SK-MEL-5 (cell line): Measurements from ENCODE around the gene FER1L5. TPM values are rescaled to one million over a fixed set of nuclear protein-coding genes. Genes with fewer than 3 reads are reported as not detected.
A peak's percentile ranks its signal among the peaks of the same experiment; 100 is the strongest.

ENCODE experiments used
- DNase-seq: peaks from one replicate; pipeline ENCODE4 v3.0.0-alpha.2; 2016; ENCODE audit warnings: low read depth, low spot score
- in situ Hi-C: cut with HindIII; loops from 2 replicates; pipeline ENCODE4 v1.10.0; 2016; ENCODE audit warnings: low sequenced_read_pairs, high pct_unique_total_duplicates, low pct_unique_long_range_greater_than_20kb
- polyA plus RNA-seq, 2 experiments: library from polyadenylated mRNA; depleted of rRNA; stranded (reverse); fragments of >200 nt; gene quantifications; 2 replicates each; pipeline ENCODE4 v1.2.3, GENCODE V29; 2015
- total RNA-seq: library from RNA; depleted of rRNA; stranded (reverse); fragments of >200 nt; shearing (Covaris generic); gene quantifications from 2 replicates; pipeline ENCODE4 v1.2.3, GENCODE V29; 2014; rRNA removed

FER1L5 gene
- not detected in 2 replicates for total RNA-seq
- polyA plus RNA-seq (2015; cell fraction: cytosol; rRNA removed): not detected in 2 replicates
- not detected in 2 replicates for polyA plus RNA-seq (2015; cell fraction: nucleus; rRNA removed)

DNA sequence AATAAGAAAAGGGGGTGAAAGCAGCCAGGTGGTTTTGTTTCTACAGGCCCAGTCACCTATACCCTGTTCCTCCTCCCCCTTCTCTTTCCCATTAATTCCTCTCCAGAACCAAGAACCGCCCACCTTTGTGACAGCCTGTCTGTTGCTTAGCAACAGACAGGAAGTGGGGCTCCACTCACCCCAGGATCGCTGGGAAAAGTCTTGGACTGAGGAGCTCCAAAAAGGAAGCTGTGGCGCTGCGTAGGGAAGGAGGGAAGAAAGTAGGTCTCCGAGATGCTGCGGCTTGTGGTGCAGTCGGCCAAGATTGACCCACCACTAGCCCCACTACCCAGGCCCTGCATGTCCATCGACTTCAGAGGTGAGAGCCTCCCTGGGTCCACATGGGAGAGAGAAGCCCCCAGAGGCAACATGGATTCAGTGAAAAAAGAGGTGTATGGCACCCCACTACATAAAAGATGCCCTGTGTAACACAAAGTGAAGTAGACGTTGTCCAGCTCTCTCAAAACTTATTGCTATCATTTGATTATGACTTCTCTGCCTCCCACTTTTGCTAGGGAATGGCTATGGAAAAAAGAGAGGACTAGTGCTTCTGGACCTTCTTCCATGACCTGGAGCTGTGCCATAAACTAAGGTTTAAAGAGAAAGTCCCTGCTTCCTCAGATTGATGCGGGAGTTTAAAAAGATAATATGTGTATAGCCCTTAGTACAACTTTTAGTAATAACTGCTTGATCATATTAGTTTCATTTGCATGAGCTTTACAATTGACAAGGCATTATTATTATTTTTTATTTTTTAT lies at the start of gene FER1L5:
FER1L5 (plus strand) TSS at position 201 of the 797 bp plus-strand sequence; CDS start at position 274, 73 bp downstream.
- in situ Hi-C loops: no loop called here
- DNase-seq: no peak

DNA sequence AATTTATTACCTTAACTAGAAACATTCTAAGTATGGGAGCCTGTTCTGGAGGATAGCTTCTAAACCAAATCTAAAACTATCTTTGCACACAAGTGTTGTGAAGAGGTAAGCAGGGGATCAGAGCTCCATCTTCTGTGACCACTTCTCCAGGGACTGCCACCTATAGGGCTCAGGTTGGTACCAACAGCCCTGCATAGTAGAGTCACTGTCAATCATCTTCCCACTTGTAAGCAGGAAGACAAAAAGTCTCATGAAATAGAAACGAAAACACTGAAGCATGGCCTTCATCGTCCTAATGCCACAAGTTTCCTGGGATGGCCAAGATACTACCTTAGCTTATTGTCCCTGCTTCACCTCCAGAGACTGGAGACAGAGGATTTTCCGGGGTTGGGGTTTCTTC lies 48.3 kb upstream of the FER1L5 start:
- in situ Hi-C loops: no loop called here
- DNase-seq: no peak

DNA sequence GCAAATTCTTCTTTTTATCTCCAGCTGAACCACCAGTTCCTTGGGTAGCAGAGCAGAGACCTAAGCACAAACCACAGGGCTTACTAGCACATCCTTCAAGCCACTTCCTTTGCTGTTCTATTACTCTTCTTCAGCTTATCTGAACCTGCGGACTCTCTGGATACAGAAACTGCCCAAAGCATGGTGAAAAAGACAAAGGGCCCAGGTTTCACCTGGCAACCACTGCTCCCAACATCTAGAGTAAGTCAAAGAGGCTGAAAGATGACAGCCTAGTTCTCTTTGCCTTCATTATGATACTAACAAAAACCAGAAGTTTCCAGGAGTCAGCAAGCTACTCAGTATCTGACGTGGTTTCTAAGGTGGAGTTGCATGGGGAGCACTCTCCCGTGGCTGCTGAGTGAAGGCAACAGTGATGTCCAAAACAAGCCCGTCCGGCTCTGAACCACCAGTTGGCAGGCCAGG lies 47.8 kb upstream of the FER1L5 start:
- no peak for DNase-seq

DNA sequence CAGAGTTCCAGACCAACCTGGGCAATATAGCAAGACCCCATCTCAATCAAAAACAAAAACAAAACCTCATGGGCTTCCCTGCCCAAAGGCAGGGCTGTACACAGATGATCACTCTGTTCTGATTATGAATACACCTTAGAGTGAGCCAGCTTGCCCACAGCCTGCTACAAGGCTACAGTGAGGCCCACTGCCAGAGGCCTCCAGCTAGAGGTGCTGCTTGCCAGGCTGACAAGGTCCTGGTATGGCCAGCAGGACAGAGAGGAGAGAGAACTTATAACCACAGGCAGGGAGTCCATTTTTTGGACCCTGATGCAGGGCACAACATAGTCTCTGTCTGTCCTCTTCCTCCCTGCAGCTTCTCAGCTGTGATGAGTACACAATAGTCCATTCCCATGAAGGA lies 46.0 kb upstream of the FER1L5 start:
- DNase-seq: no peak
- in situ Hi-C loops: no loop called here

More for the DNA sequence above, 47.8 kb upstream of the FER1L5 start:
- in situ Hi-C loops: no loop called here

DNA sequence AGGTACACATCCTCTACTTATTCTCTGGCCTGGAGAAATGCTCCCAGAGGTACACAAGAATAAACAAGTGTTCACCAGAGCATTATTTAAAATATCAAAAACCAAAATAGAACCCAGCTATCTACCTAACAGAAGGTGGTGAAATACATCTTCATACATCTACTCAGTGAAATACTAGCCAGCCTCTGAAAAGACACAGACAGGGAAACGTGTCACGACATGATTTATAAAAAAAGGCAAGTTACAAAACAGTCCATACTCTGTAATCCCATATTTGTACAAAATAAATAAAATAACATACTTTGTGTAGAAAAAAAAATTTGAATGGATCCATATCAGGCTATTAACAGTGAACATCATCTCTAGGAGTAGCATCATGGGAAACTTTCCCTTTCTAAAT lies 42.6 kb upstream of the FER1L5 start:
- in situ Hi-C loops: no loop called here
- DNase-seq: no peak

DNA sequence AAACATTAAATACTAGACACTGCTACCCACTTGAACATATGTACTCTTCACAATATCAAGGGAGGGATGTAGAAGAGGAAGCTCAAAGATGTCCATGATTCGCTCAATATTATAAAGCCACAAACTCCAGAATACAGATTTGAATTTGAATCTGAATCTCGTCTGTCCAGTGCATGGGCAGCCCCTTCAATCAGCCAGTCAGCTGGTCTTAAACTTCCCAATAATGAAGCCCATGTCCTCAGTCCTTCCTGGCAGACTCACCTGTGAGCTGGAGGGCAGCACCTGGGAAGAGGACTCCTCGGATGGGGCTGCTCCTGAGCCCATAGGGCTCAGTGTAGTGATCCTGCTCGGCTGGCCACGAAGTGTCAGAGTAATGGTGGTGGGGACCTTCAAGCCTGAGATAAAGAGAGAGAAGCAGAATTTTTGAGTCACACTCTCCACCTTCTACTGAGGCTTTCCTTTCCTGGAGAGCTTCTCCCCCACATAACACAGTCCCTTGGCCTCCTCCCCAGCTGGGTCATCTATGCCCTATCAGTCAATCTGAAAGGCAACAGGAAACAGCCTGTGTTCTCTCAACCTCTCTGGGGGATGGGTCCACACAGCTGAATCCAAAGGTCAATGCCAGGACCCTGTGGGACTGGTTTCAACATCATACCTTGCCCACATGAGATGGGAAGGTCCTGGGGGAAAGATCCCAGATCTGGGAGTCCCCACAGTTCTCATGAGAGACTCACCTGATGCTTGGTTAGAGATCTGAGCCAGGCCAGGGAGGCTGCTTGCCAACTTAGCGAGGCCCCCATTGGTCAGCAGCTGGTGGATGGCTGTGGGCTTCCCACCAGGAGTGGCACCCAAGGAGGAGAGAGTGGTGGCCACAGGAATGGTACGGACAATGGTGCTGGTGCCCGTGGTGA lies 40.9 kb upstream of the FER1L5 start:
- in situ Hi-C loops: no loop called here
- DNase-seq: no peak

DNA sequence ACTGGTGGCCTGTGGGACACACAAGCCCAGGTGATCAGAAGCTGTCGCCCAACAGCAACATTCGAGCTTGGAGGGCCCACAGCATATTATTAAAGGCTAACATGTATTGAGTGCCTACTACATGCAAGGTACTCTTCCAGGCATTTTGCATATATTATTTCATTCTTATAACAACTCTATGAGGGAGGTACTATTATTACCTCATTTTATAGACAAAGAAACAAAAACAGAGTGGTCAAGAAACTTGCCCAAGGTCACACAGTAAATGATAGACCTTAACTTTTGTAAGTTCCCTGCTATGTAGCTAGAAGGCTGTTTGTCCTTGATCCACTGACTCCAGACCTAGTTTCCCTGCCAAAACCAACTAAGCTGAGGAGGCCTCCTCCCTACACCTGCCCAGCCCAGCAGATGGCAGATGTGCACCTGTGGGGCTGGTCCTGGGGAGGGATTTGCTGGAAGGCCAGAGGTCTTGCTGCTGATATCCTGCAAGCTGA lies 40.2 kb upstream of the FER1L5 start:
- no peak for DNase-seq
- in situ Hi-C loops: no loop called here

DNA sequence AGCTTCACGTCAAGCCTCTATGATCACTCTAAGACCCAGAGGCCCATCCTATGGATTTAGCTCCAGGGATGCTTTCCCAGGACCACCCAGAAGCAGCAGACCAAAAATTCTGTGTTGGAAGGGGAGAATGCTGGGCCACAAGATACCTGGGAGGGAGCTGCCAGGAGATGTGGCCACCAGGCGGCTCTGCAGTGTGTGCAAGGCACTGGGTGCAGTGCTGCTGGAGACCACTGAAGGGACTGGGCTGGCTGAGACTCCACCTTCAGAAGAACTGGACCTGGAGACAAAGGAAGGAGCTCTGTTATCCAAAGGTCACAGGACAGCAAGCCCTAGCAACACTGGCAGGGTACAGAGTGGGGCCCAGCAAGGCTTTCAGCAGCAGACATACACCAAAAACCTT lies 38.5 kb upstream of the FER1L5 start:
- in situ Hi-C loops: no loop called here
- DNase-seq: peak; percentile 52

DNA sequence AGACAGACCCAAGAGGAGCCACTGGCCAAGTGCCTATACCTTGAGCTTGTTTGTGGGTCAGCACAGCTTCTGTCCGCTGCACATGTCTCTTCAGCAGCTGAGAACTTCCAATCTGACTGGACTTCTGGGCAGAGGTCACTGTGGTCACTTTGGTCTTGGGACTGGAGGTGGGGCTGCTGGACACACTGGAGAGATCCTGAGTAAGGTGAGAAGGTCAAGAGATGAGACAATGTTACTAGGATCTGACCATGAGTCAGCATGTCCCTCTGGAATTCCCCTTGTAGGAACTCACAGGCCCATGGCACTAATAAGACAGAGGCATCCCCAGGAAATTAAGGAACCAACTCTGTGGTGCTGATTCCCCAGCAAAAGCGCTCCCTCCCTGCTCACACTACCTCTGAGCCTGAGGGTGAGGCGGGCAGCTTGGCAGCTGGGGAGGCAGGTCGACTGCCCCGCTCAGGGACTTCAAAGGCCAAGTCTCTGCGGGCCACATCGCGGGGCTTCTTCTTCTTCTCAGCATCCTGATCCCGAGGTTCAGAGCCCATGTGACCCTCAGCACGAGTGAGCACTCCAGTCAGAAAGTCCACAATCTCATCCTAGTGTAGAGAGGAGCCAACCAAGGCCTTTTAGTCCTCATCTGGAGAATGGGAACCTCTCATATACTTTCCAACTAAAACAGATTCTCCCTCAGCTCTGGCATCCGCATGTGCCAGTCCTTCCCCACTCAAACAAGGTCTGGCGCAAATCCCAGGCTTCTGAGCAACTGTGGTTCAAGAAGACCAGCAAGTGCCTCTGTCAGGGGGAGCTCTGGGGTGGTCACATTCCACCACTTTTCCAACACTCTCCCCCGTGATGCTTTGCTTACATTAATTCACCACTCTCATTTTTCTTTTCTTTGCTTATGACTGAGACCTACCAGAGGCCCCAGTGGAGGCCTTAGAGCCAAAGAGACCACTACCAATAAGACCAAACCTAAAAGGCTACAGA lies 33.8 kb upstream of the FER1L5 start:
- in situ Hi-C loops: no loop called here
- no peak for DNase-seq

DNA sequence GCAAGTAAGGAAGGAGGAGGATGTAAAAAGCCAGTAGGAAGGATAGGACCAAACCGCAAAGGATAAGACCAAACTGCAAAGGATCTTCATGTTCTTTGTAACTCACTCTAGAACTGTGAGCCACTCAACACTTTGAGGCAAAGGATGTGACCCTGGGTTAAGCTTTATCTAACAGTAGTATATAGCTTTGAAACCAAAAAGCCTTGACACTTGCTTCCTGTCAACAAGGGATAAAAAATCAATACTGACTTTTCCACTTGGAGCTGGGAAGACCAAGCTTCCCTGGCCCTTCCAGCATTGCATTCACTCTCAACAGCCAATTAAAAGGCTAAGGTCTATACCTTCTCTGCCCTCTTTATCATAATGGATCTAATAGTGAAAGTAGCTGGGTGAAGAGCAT lies 26.4 kb upstream of the FER1L5 start:
- DNase-seq: no peak
- in situ Hi-C loops: no loop called here

DNA sequence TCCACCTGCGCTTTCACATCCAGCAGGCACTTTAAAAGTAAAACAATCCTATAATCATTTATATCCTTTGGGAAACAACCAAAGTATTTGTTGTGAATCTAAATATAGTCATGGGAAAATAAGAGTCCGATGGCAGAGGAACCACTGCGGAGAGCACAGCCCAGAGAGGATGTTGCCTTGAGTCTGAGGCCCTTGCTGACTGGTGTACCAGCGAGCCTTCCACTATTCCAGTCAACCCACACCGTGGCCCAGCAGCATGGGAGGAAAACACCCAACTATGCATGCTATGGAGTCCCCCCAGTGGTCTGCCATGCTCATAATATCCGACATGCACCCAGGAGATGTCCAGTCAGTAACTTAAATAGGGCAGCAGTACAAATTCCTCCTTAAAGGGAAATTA lies 26.0 kb upstream of the FER1L5 start:
- DNase-seq: no peak
- in situ Hi-C loops: no loop called here

DNA sequence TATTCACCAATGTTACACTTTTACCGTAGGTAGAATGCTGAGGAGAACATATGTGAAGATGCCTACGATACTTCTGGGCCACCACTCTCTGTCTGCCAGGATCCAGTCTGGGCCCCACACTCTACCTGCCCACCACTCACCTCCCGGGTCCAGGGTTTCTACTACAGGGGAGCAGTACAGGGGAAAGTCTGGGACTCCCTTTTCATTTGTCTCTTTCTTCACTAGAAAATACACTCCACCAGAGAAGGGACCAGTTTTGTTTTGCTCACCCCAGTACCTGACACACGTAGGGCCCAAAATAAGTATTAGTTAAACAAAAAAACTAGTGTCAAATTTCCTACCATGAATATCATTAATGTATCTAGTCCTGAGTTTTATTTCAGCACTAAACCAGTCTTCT lies 25.6 kb upstream of the FER1L5 start:
- no peak for DNase-seq
- in situ Hi-C loops: no loop called here

DNA sequence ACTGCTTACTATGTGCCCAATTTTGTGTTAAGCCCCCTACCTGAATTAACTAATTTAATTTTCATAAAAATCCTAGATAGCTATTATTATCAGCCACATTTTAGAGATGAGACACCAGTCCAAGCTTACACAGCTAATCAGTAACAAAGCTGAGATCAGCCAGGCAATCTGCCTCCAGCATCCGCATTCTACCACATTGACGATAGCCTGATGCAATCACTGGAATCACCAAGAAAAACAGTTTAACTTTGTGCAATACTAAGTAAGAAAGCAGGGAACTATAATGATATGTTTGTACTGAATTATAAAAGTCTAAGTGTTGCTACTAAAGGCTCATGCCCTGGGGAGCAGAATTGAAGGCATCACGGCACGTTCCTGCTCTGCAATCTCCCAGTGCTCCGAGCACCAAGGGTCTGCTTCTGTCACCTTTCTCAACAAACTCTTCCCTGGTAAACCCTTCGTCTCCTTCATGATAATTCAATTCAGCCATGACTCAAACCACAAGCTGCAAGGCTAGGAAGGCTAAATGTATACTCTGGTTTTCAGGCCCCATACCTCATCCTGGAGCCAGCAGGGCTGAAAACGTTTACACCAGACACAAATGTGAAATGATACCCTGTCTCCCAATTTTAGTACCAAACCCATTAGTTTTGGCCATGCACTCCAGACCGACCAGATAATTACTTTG lies 23.8 kb upstream of the FER1L5 start:
- in situ Hi-C loops: no loop called here
- DNase-seq: no peak

DNA sequence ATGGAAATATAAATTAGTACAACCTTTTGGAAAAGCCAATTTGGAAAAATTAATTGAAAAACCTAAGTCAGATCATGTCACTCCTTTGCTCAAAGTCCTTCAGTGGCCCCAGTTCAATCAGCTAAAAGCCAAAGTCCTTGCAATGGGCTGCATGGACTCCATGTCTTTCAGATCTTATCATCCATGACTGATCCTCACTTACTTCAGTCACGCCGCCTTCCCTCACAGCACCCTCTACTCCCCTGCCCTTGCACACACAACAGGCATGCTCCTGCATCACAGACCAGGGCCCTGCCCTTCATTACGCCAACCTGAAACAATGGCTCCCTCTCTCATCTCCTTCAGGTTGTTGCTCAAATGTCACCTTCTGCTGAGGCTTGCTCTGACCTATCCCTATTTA lies 20.0 kb upstream of the FER1L5 start:
- in situ Hi-C loops: no loop called here

DNA sequence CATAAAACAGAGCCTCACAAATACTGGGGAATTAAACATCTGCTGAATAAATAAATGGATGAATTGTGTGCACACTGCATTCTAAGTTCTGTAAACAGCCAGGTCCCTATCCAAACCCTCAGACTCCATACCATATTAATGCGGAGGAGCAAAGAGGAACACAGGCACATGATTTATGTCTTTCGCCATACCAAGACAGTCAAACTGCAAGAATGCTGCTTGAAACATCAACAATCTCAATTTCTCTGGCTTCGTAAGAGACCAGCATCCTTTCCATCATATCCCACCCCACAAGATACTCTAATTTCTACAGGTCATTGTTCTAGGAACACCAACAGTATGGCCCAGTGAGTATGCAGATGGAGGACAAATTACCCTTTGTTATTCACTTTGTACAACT lies 19.4 kb upstream of the FER1L5 start:
- no peak for DNase-seq
- in situ Hi-C loops: no loop called here

More for the DNA sequence above, 20.0 kb upstream of the FER1L5 start:
- no peak for DNase-seq
